NCI-H2029 (cell line): ENCODE measurements around the gene FAM227A.
"Not testable (repeated sequence)": the region's sequence is repeated elsewhere in the genome, so short reads cannot be mapped to it uniquely, and the experiment has no call there.

Experiments
- DNase-seq: peaks from one replicate; lab custom pipeline; 2025; lab: John Stamatoyannopoulos, UW

FAM227A gene

DNA sequence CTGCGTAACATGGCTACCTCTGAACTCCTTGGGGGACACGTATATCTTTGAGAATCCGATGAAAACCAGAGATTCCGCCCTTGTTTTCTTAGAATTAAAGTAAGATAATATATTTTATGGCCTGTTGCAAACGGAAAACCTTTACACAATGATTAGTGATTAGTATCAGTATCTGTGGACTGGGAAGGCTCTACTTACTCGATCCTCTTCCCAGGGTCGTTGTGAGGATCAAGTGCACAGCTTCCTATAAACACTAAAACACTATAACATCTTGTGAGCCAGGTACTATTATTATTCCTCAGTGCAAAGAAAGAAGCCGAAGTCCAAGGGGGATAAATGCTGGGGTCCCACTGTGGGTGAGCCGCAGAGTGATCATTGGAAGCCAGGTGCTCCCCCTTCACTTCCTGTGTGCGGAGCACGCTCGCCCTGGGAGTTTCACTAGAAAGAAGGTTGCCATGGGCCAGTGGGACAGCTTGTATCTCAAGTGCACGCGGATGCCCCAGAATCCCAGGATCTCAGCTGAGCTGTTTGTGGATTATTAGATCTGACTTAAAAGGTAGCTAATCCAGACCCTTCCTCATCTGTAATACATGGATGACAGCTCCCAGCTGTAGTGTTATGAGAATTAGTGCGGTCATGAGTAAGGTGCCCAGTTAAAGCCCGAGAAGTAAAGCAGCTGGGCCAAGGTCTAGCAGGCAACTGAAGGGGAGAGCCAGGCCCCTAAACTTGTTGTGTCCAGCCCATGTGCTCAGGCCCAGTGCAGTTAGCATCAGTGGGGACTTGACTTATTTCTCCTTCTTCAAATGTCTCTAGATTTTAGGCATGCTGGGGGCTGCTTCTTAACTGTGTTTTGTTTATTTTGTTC, 1.1 kb upstream of the FAM227A start:
- peak; percentile 17 for DNase-seq

DNA sequence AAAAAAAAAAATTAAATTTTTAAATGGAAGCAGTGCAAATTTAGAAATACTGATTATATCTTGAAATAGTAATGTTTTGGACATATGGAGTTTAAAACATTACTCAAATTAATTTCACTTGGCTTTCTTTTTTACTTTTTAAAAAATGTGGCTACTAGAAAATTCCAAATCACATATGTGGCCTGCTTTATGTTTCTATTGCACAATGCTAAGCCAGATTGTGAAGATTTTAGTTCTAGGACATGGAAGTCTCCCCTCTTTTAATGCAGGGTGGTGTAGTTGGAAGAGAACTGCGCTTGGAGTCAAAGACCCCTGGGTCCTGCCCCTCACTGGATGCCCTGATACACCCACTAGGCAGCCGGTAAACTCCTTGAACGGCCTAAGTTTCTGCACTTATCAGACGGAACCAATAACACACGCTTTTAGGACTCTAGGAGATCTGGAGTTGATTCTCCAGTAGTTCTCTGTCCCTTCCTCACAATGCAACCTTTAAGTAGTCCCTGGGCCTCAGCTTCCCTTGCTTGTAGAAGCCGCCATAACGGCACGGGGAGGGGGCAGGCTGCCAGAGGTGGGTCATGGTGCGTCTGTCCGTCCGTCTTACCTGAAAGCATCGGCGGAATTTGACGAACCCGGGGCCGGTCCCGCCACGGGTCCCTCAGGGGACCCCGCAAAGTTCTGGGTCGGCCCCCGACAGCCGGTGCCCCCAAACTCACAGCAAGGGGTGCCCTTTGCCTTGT, 505 bp downstream of the FAM227A start:
- DNase-seq = no peak

DNA sequence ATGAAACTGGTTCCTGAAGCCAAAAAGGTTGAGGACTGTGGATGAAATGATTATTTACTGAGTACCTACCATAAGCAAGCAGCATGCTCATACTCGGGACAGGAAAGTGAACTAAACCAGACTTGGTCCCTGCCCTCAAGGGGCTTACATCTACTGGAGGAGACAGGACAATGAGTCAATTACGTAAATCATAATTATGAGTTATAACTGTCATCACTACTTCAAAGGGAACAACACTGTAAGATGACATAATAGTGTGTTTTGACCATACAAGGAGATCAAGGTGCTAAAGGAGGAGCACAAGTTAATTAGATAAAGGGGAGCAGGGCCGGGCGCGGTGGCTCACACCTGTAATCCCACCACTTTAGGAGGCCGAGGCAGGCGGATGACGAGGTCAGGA, 2.5 kb downstream of the FAM227A start:
- no peak for DNase-seq

DNA sequence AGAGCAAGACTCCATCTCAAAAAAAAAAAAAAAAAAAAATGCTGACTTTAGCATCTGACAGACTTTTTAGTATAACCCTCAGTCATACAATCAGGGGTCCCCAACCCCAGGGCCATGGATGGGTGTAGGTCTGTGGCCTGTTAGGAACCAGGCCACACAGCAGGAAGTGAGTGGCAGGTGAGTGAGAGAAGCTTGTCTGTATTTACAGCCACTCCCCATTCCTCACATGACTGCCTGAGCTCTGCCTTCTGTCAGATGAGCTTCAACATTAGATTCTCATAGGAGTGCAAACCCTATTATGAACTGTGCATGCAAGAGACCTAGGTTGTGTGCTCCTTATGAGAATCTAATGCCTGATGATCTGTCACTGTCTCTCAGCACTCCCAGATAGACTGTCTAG, 3.3 kb downstream of the FAM227A start:
- no peak for DNase-seq

DNA sequence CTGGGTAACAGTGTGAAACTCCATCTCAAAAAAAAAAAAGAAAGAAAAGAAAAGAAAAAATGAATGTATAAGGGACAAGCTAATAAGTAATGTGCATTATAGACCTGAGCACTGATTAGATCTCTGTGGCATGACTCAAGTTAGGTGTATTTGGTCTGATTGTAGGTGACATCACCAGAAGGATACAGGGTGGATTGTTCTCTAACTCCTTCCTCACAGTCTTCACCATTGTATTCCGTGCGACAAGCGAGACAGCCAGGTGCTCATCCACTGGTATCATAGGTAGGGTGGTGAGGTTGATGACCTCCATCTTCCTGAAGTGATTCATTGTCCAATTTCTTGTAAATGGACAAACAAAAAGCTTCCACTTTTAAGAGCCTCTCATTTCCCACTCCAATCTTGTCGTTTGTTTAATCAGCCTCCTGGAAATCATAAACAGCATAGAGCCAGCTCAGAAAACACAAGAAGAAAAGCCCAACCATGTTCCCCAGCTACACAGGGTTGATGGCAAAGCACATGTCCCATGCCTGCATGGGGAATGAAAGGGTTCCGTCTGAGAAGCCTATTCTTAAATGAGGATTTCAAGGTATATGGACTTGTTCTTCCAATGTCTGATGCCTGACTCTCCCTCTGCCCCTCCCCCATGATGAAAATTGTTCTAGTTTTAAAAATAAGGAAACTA, 6.2 kb downstream of the FAM227A start:
- peak; percentile 48 for DNase-seq

DNA sequence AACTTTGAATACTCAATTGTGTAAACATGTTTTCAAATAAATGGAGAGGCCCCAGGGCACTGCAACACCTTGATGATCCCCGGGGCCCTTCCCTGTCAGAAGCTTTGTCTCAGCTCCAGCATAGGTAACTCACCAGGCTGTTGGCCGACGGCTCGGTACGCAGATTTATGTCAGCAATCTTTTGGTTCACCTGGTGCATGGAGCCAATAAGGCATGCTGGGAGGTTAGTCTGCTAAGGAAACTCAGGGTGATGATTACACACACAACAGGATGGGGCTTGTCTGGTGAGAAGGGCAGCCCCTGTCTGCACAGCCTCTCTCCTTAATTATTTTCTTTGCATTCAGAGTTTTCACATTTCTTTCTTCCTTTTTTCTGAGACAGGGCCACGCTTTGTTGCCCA, 10.8 kb downstream of the FAM227A start:
- DNase-seq = no peak

DNA sequence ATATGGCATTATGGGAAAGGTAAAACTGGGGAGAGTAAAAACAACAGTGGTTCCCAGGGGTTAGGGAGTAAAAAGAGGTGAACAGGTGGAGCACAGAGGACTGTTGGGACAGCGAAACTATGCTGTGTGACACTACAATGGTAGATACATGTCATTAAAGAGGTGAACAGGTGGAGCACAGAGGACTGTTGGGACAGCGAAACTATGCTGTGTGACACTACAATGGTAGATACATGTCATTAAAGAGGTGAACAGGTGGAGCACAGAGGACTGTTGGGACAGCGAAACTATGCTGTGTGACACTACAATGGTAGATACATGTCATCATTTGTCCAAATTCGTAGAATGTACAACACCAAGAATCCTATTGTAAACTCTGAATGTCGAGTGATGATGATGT, 11.9 kb downstream of the FAM227A start:
- DNase-seq = not testable (repeated sequence)

DNA sequence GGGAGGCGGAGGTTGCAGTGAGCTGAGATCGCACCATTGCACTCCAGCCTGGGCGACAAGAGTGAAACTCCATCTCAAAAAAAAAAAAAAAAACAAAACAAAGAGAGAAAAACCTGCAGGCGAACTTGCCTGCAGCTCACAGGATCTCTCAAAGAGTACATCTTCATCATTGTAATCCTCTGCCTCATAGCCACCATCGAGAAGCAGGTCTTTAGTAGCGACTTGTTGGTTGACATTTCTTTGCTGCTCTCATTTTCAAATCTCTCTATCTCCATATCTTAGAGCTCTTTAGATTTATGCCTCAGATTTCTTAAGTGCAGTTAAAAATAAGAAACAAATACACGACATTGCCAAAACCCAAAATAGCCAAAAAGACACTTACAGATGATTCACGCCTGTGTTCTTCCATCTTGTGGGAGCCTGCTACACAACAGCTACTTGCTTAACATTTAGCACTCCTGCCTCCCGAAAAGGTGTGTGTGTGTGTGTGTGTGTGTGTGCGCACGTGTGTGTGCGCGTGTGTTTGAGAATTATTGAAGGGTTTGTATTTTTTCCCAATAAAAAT, 14.6 kb downstream of the FAM227A start:
- no peak for DNase-seq

DNA sequence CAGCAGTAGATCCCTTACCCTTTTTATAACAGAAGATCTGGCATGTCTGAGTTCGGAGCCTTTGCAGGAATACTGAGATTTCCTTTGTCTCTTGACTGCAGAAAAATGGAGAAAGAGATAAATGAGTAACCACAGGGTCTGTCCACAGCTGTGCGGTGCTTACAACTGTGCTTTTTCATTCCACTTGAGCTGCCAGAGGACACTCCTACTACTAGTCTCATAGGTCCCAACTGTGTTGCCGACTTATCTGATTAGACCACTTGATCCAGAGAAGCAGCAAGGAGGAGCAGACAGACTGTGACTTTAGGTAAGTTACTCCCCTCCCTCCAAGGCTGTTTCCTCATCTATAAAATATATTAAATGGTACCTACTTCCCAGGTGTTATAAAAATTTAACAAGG, 17.5 kb downstream of the FAM227A start:
- DNase-seq = no peak

DNA sequence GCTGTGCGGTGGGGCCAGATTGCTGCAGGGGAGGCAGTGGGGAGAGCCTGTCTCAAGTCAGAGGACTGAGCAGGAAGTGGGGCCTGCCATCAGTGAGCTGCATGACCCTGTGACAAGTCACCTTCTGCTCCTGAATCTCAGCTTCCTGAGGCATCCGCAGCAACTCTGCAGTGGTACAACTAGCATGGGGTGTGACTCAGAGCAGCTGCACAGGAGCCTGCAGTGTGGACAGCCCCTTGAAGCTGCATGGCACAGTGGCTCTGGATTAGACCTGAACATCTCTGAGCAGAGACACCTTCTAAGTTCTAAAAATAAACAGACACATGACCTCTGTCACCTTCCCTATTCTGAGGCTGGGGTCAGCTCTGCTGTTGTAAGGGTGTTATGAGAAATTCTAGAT, 18.0 kb downstream of the FAM227A start:
- DNase-seq = no peak

DNA sequence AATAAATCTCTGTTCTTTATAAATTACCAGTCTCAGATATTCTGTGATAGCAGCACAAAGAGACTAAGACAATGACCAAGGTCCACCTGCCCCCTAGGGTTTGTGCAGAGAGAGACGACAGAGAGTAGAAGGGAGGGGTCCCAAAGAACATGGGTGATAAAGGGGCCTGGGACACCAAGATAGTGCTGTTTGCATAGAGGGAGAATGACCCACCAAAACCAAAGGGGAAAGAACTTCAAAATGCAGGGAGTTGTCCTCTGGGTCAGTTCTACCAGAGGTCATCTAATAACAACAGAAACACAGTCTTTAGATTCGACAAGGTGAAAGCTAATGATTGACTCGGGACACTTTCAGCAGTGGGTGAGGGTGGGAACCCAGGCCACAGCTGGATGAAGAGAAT, 23.7 kb downstream of the FAM227A start:
- DNase-seq = no peak

DNA sequence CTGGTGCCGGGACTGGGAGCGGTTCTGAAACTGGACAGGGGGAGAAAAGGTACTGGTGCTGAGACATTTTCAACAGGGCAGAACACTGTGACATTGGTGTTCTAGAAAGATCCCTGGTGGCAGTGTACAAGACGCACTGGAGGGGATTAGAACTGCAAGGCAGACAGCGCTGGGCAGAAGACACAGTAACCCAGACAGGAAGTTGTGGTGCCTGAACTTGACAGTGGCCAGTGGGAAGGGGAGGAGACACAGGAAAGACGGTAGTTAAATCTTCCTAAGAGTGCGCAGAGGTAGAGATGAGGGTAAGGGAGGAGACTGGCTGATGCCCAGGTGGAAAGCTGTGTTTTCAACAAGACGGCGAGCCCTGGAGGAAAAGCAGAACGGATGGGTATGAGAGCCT, 24.5 kb downstream of the FAM227A start:
- DNase-seq = no peak

DNA sequence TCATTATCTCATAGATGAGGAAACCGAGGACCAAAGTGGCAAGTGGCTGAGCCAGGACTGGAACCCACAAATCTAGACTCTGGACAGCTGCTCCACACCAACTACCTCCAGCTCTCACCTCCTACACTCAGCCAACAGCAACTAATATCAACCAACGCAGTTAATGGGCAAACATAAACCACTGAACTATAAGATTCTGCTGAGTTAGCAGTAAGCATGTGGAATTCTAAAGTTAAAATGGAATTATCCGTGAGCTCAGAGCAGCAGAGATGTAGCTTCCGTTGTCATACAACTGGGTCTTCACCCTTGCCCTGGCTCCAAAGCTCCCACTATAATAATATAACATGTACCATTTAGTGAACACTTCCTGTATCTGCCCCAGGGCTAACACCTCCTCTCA, 27.1 kb downstream of the FAM227A start:
- no peak for DNase-seq

DNA sequence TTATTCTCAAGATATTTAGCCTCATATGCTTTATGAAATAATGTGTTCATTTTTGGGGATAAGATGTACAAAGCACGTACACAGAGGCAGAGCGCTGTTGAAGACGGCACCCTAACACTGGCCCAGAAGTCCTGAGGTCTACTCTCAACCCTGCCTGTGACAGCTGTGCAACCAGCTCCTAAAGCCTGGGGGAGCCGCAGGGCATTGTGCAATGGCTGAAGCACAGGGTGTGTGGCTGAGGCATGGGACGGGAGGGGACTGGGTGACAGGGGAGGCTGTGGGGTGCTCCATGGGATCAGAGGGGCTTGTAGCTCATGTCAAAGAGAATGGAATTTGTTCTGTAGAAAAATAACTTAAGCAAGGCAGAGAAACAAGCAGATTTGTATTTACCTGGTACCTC, 27.7 kb downstream of the FAM227A start:
- DNase-seq = no peak

DNA sequence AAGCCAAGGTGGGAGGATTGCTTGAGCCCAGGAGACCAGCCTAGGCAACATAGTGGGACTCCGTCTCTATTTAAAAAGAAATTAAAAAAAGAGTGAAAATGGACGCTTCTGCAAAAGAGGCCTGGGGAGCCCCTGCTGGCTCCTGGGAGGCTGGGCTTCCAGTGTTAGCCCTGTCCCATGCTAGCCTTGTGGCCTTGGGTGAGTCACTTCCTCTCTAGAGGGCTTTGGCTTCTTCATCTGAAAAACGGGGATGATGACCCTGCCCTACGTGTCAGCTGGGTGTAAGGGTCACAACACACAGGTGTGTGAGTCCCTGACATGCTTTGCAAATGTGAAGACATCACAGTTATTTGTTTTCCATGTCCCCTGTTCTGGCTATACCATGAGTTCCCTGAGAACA, 32.8 kb downstream of the FAM227A start:
- DNase-seq = no peak

DNA sequence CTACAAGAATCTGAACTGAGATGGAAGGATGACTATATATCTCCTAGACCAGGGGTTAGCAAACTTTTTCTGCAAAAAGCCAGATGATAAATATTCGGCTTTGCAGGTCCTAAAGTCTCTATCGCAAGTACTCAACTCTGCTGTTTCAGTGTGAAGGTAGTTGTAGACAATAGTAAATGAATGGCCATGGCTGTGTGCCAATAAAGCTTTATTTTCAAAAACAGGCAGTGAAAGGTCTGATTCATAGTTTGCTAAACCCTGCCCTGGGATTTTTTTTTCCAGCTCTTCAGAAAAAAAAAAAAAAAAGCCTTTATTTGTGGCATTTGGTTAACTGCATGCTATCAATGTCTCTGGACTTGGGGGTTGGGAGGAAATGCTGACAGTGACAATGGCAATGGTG, 37.5 kb downstream of the FAM227A start:
- no peak for DNase-seq

DNA sequence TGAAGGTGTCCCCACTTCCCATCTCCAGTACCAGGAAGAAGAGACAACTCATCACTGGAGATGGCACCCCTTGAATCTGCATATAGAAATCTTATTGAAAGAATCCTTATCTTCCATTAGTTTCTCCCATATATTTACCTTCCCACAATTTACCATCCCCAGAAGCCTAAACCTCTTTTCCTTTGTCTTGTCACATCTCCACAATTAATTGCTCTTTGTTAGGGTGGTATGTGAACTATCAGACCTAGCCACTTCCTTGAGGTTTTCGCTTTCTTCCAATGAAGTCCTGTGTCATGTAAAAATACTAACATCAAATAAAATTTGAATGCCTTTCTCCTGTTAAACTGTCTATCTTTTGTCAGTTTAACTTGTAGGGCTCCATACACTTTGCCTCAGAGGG, 37.9 kb downstream of the FAM227A start:
- DNase-seq = no peak

DNA sequence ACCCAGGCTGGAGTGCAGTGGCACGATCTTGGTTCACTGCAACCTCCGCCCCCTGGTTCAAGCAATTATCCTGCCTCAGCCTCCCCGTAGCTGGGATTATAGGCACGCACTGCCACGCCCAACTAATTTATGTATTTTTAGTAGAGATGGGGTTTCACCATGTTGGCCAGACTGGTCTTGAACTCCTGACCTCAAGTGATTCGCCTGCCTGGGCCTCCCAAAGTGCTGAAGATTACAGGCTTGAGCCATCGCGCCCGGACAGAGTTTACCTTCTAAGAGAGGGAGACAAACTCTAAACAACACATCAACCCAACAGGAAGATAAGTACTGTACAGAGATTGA, 41.2 kb downstream of the FAM227A start:
- not testable (repeated sequence) for DNase-seq

DNA sequence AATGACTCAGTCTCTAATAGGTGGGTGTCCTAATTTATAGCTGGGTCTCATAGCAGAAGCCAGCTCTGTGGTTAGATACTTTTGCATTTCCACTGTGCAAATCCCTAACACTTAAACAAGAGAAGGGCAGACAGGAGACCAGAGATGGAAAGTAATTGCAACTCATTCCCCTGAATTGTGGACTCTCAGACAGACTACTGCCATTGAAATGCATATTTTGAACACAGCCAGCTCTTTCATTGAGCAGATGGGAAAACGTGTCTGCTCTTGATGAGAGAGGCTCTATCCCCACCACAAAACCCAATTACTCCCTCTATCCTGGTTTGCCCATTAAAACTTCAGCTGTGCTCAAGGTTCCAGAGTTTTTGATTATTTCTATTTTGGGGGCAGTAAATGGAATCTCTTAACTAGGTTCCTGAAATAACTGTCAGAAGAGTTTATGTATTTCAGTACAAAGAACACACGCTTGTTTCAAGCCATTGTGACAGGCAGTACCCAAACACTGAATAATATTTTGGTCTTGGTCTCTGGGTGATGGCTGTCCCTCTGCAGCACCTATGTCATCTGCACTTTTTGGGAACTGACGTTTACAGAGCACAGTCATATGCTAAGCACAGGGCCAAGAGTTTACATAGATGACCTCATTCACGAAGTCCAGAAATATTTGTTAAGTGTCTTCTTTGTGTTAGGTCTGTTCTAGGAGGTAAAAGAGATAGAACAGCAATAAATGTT, 41.7 kb downstream of the FAM227A start:
- peak; percentile 4 for DNase-seq

DNA sequence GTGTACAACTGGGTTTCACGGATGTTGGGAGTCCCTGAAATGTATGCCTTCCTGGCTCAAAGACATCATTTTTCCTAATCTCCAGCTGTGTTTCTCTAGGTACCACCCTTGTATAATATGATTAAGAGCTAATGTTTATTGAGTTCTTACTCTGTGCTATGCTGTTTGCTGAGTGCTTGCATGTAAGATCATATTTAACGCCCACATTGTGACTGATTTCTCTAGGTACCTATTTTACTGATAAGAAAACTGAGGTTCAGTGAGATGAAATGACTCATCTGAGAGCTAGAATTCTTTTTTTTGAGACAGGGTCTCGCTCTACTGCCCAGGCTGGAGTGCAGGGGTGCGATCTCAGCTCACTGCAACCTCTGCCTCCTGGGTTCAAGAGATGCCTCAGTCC, 42.6 kb downstream of the FAM227A start:
- no peak for DNase-seq

DNA sequence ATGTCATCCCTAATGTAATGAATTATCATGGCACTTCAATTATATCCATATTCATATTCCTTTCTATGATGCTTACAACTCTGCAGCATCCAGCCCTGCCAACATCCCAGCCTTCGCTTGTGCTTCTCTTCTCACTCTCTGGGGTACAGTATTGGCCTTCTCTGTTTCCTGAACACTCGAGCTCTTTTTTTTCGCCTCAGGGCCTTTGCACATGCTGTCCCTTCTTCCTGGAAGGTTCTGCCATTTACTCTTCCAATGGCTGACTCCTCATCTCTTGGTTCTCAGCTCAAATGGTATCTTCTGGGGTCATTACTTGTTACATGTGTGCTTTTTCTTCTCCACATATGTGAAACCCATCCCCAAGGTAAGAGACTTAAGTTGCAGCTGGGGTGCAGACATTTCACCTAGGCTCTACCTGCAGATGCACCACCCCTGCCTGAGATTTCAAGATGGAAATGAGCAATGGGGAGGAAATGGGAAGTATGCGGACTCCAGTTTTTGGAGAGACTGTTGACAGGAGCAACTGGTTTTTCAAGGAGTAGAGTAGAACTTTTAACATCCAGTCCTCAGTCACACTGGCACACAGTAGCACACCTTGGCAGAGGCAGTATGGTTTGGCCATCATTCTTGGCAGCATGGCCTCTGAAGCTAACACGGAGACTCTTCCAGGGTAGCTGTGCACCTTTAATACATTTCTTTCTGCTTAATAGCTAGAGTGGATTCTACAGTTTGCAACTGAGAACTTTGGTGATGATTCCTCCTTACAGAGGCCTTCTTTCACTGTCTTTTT, 43.8 kb downstream of the FAM227A start:
- no peak for DNase-seq
